GM10266 (cell line): ENCODE measurements around the gene C13orf46.

Experiments
- DNase-seq: peaks from one replicate; pipeline ENCODE4 v3.0.0; 2012; ENCODE audit errors: extremely low spot score
- CTCF ChIP-seq: IDR thresholded peaks from 2 replicates; pipeline ENCODE4 v1.5.1; 2012; ENCODE audit warnings: mild to moderate bottlenecking, low read depth; ENCODE audit not compliant: control insufficient read depth, insufficient read depth; ENCODE audit errors: missing control alignments

Gene C13orf46

GRCh38 chr13:113962975-113963374 lies 10.9 kb downstream of the C13orf46 start:
- TF ChIP-seq CTCF = no peak
- no peak for DNase-seq

GRCh38 chr13:113962386-113962785 lies 11.5 kb downstream of the C13orf46 start:
- TF ChIP-seq CTCF = no peak
- DNase-seq = no peak

GRCh38 chr13:113960276-113960948 lies 13.5 kb downstream of the C13orf46 start:
- no peak for TF ChIP-seq CTCF
- DNase-seq = no peak

GRCh38 chr13:113959198-113959597 lies 14.7 kb downstream of the C13orf46 start:
- no peak for DNase-seq
- no peak for TF ChIP-seq CTCF

GRCh38 chr13:113958373-113958772 lies 15.5 kb downstream of the C13orf46 start:
- no peak for TF ChIP-seq CTCF
- DNase-seq = no peak

- TF ChIP-seq CTCF = no peak
- DNase-seq = no peak
These were observed 17.3 kb downstream of the C13orf46 start for GRCh38 chr13:113956571-113956970.

- no peak for DNase-seq
- TF ChIP-seq CTCF = no peak
These were observed 18.2 kb downstream of the C13orf46 start for GRCh38 chr13:113955691-113956090.
